Large intestine (tissue), 3 donors: ENCODE results near the gene ANKS6. TPM values are rescaled to one million over a fixed set of nuclear protein-coding genes. Genes with fewer than 3 reads are reported as not detected.

Experiments
- DNase-seq, 2 donors: peaks; one replicate each; pipeline versions ENCODE4 v3.0.0 to v3.0.0-alpha.2; 2013
- H3K27ac ChIP-seq: one replicate; pipeline ENCODE4 v1.5.1; 2013; ENCODE audit warnings: low read length
- H3K27me3 ChIP-seq: 2 replicates; pipeline ENCODE4 v1.6.1; 2013; ENCODE audit warnings: low read length; ENCODE audit not compliant: control insufficient read depth, insufficient read depth
- H3K36me3 ChIP-seq: 2 replicates; pipeline ENCODE4 v1.6.1; 2013; ENCODE audit warnings: low read length; ENCODE audit not compliant: control insufficient read depth, insufficient read depth
- H3K4me1 ChIP-seq: one replicate; pipeline ENCODE4 v1.6.1; 2013; ENCODE audit warnings: low read length; ENCODE audit not compliant: control insufficient read depth, insufficient read depth
- H3K4me3 ChIP-seq: one replicate; pipeline ENCODE4 v1.5.1; 2013; ENCODE audit warnings: low read length
- H3K9me3 ChIP-seq: one replicate; pipeline ENCODE4 v1.6.1; 2013; ENCODE audit warnings: mild to moderate bottlenecking, low read depth, low read length, moderate library complexity; ENCODE audit not compliant: control insufficient read depth
- WGBS: methylation state at CpG from one replicate; pipeline ENCODE4 v1.1.5; 2013; ENCODE audit warnings: low lambda C conversion rate; ENCODE audit not compliant: insufficient coverage; 5-methylcytosine and 5-hydroxymethylcytosine counted together
- polyA plus RNA-seq: library from polyadenylated mRNA; unstranded; fragments of 120-200 nt; gene quantifications from one replicate; pipeline ENCODE4 v1.2.1, GENCODE V29; 2013

The ANKS6 gene
- polyA plus RNA-seq, 1 donor, result 36.9 TPM

GRCh38 chr9:98784831-98785806 is 11.2 kb downstream of the ANKS6 start:
- no peaks in the 10 kb centered on the region for H3K27me3 ChIP-seq
- DNase-seq, result no peak
- no peak overlapping the region for H3K4me3 ChIP-seq
- peaks cover 39% of the 10 kb centered on the region for H3K36me3 ChIP-seq
- H3K4me1 ChIP-seq, result peaks cover 55% of the 10 kb centered on the region
- H3K9me3 ChIP-seq, result no peaks in the 10 kb centered on the region
- 86% methylated on average over 2 of the region's 11 CpGs for WGBS
- H3K27ac ChIP-seq, result no peak overlapping the region

GRCh38 chr9:98783518-98784226 is 12.7 kb downstream of the ANKS6 start:
- Histone ChIP-seq H3K9me3 (no peaks in the 10 kb centered on the region), H3K36me3 (peaks cover 29% of the 10 kb centered on the region), H3K27me3 (no peaks in the 10 kb centered on the region), H3K27ac (peak overlapping the region; percentile 84), H3K4me1 (peaks cover 68% of the 10 kb centered on the region), H3K4me3 (no peak overlapping the region)
- 83% methylated on average over 1 of the region's 16 CpGs for WGBS
- DNase-seq, result no peak

GRCh38 chr9:98781588-98782383 is 14.6 kb downstream of the ANKS6 start:
- peak overlapping the region; percentile 84 for H3K27ac ChIP-seq
- DNase-seq, result peak; percentile 94 to 99
- no peaks in the 10 kb centered on the region for H3K27me3 ChIP-seq
- peaks cover 31% of the 10 kb centered on the region for H3K36me3 ChIP-seq
- H3K9me3 ChIP-seq, result no peaks in the 10 kb centered on the region
- no peak overlapping the region for H3K4me3 ChIP-seq
- H3K4me1 ChIP-seq, result peaks cover 77% of the 10 kb centered on the region
- WGBS, result no CpG with 5 or more reads among the region's 11 CpGs

GRCh38 chr9:98780059-98780749 is 16.2 kb downstream of the ANKS6 start:
- peaks cover 70% of the 10 kb centered on the region for H3K4me1 ChIP-seq
- no peaks in the 10 kb centered on the region for H3K9me3 ChIP-seq
- H3K36me3 ChIP-seq, result peaks cover 26% of the 10 kb centered on the region
- no peaks in the 10 kb centered on the region for H3K27me3 ChIP-seq
- peak overlapping the region; percentile 84 for H3K27ac ChIP-seq
- WGBS, result no CpG with 5 or more reads among the region's 11 CpGs
- H3K4me3 ChIP-seq, result no peak overlapping the region
- DNase-seq, result peak in 1 of 2 donors; percentile 28

- Histone ChIP-seq H3K36me3 (peaks cover 24% of the 10 kb centered on the region), H3K4me3 (no peak overlapping the region), H3K4me1 (peaks cover 64% of the 10 kb centered on the region), H3K9me3 (no peaks in the 10 kb centered on the region), H3K27ac (peak overlapping the region; percentile 84), H3K27me3 (no peaks in the 10 kb centered on the region)
- WGBS, result no CpG with 5 or more reads among the region's 8 CpGs
- peak; percentile 79 to 90 for DNase-seq
Measured at GRCh38 chr9:98778711-98779530, 17.4 kb downstream of the ANKS6 start.

- H3K4me3 ChIP-seq, result no peak overlapping the region
- H3K27ac ChIP-seq, result peak overlapping the region; percentile 84
- H3K36me3 ChIP-seq, result peaks cover 24% of the 10 kb centered on the region
- peaks cover 57% of the 10 kb centered on the region for H3K4me1 ChIP-seq
- no peaks in the 10 kb centered on the region for H3K27me3 ChIP-seq
- no CpG with 5 or more reads among the region's 8 CpGs for WGBS
- DNase-seq, result no peak
- no peaks in the 10 kb centered on the region for H3K9me3 ChIP-seq
Measured at GRCh38 chr9:98778251-98778650, 18.1 kb downstream of the ANKS6 start.

GRCh38 chr9:98777618-98778017 is 18.7 kb downstream of the ANKS6 start:
- Histone ChIP-seq H3K4me1 (peaks cover 51% of the 10 kb centered on the region), H3K36me3 (peaks cover 30% of the 10 kb centered on the region), H3K9me3 (no peaks in the 10 kb centered on the region), H3K27ac (peak overlapping the region; percentile 84), H3K4me3 (no peak overlapping the region), H3K27me3 (no peaks in the 10 kb centered on the region)
- no peak for DNase-seq
- no CpG with 5 or more reads among the region's 4 CpGs for WGBS

GRCh38 chr9:98775831-98776441 is 20.4 kb downstream of the ANKS6 start:
- peaks cover 47% of the 10 kb centered on the region for H3K36me3 ChIP-seq
- no CpG with 5 or more reads among the region's 8 CpGs for WGBS

GRCh38 chr9:98774746-98775145 is 21.6 kb downstream of the ANKS6 start:
- Histone ChIP-seq H3K36me3 (peaks cover 59% of the 10 kb centered on the region), H3K4me3 (no peak overlapping the region), H3K27me3 (no peaks in the 10 kb centered on the region), H3K4me1 (peaks cover 25% of the 10 kb centered on the region), H3K9me3 (peaks cover 5% of the 10 kb centered on the region), H3K27ac (no peak overlapping the region)
- DNase-seq, result no peak
- no CpG with 5 or more reads among the region's 9 CpGs for WGBS

More at GRCh38 chr9:98775831-98776441, 20.4 kb downstream of the ANKS6 start:
- H3K27ac ChIP-seq, result no peak overlapping the region
- peak; percentile 55 to 62 for DNase-seq
- H3K4me1 ChIP-seq, result peaks cover 37% of the 10 kb centered on the region
- no peak overlapping the region for H3K4me3 ChIP-seq
- peaks cover 4% of the 10 kb centered on the region for H3K9me3 ChIP-seq
- no peaks in the 10 kb centered on the region for H3K27me3 ChIP-seq
